AG20443 (cell line): Measurements from ENCODE around the gene MRPS33.
A peak's percentile ranks its signal among the peaks of the same experiment; 100 is the strongest.
"Not testable (repeated sequence)": the region's sequence is repeated elsewhere in the genome, so short reads cannot be mapped to it uniquely, and the experiment has no call there.

Experiments used
- DNase-seq: peaks from one replicate; pipeline ENCODE4 v3.0.0; 2012; ENCODE audit warnings: low spot score, mixed read lengths

Gene MRPS33

DNA sequence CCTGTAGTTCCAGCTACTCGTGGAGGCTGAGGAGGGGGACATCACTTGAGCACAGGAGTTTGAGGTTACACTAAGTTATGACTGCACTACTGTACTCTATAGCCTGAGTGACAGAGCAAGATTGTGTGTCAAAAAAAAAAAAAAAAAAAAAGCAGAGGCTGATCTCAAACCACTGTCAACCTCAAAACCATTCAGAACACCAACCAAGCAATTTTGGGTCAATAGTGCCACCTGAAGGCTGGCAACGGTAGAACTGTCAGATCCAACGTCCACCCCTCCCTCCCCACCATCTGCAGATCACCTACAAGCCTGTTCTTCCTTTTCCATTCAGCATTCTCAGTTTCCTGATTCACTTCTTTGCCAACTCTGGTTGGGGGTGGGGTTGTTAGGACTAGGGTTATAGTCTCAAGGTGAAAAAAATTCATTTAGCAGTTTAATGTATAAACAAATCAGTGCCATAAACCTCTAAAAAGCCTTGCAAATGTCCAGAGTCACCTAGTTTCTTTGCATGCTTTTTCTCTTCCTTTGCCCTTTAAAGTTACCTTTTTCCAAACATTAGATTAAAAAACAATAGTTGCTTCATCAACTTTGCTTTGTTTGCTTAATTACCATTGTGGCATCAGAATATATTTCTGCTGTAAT is 2.6 kb downstream of the MRPS33 start:
- peak; percentile 62 for DNase-seq

DNA sequence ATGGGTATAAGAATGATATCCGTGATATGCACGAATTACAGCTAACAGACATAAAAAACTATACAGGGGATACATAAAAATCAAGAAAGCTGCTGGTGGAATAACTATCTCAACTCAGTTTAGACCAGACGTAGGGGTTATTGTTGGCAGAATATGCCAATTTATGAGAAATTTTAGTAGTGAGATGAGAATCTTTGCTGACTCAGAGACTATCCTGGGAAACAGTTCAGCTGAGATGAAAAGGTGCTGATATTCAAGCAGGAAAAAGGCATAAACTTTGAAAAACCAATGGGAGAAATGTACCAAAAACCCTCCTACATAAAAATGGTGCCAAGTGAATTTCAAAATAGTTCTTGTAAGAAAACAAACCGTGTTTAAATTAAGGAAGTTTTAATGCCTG is 3.3 kb downstream of the MRPS33 start:
- DNase-seq: no peak

DNA sequence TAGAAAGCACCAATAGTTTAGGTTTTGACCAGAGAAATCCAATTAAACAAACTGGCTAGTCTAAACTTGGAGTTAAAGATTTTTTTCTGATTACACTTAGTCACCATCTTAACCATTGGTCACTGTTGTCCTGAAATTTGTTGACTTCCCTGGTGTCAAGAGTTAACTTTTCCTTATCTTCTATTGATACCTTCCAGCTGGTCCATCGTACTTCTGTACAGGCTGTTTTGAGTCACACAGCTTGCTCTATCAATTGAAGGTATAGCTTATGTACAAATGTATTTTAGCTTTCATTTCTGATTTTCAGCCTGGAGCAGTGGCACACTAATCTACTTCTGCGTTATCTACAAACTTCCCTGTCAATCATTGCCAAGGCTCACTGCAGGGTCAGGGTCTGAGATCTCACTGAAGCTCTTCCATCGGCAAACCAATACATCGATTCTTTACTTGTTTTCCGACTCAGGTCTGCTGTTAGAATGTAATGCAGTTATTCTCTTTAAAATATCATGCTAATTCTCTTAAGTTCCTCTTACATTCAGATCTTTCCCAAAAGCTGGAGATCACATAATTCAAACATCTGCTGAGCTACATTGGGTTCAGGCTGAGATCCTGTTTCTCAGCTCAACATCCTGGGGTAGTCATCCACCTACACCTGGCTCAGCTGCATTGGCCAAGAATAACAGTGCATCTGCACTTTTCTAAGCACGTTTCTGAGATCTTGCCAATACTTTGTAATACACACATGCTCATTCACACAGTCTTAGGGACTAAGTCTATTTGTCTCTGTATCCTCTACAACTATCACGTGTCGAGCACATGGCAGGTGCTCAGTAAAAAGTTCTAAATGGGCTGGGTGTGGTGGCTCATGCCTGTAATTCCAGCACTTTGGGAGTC is 11.3 kb downstream of the MRPS33 start:
- no peak for DNase-seq

DNA sequence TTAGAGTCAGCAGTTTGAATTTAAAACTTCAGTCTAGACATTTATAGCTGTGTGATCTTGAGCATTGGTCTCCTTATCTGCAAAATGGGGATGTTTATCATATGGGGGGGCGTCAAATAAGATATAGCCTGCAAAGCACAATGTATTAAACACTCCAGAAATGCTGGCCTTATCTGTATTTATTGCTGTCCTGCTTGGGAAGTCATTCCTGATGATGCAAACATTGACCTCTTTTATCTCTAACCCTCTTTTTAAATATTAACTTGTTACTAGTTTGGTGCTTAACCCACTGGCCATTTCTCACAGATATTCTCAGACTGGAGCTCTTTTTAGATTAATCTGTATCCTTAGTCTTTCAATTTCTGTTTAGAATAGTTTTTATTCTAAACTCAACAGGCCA is 13.2 kb downstream of the MRPS33 start:
- DNase-seq: no peak

DNA sequence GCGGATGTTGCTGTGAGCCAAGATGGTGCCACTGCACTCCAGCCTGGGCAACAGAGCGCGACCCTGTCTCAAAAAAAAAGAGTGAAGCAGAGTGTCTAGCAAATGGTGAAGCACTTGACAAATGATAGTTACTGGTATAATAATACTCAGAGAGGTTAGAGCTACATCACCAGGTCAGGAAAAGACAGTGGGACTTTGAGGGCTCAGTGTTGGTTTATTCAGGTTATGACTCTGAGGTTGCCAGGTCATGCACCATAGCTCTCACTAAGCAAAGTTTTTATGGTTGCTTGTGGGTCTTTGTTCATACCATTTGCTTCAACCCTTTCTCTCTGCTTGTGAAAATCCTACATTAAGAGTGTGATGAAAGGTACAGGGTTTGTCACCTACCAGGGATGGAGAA is 13.6 kb downstream of the MRPS33 start:
- no peak for DNase-seq

GRCh38 chr7:140998715-140999114 is 16.0 kb downstream of the MRPS33 start:
- DNase-seq: no peak

- DNase-seq: no peak
These were observed 22.3 kb downstream of the MRPS33 start for GRCh38 chr7:140992422-140992821.

DNA sequence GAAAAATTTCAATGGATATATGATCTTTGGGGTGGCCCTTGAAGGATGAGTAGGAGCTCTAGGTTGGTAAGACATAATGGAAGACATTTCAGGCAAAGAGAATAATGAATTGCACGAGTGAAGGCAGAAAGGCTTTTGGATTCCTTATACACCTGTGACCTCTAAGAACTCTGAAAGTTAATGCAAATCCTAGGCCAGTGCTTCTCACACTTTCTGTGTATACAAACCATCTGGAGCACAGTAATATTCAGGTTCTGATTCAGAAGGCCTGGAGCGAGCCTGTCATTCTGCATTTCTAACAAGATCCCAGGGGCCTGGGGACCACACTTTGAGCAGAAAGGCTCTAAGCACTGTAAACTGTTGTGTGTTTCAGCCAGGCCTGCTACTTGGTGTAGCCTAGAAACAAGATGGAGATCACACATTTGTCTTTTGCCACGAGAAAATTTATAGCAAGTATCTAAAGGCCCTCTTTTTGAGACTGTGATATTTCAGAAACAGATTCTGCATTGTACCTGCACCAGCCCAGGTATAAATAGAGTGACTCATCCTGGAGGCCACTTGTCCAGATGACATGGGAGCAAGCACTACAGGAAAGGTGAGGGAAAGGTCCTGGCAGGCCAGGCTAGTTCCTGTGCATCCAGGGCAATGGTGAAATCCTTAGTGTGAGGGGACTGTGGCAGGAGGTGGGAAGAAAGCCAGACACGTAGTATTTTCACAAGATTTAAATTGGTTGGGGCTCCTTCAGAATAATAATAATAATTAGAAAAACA is 24.4 kb downstream of the MRPS33 start:
- DNase-seq: no peak

- DNase-seq: no peak
These were observed 25.7 kb downstream of the MRPS33 start for GRCh38 chr7:140989068-140989467.

GRCh38 chr7:140983802-140984201 is 30.9 kb downstream of the MRPS33 start:
- no peak for DNase-seq

- DNase-seq: no peak
These were observed 32.2 kb downstream of the MRPS33 start for GRCh38 chr7:140982508-140982907.

GRCh38 chr7:140981951-140982350 is 32.8 kb downstream of the MRPS33 start:
- no peak for DNase-seq

- DNase-seq: no peak
These were observed 37.0 kb downstream of the MRPS33 start for GRCh38 chr7:140977741-140978140.

DNA sequence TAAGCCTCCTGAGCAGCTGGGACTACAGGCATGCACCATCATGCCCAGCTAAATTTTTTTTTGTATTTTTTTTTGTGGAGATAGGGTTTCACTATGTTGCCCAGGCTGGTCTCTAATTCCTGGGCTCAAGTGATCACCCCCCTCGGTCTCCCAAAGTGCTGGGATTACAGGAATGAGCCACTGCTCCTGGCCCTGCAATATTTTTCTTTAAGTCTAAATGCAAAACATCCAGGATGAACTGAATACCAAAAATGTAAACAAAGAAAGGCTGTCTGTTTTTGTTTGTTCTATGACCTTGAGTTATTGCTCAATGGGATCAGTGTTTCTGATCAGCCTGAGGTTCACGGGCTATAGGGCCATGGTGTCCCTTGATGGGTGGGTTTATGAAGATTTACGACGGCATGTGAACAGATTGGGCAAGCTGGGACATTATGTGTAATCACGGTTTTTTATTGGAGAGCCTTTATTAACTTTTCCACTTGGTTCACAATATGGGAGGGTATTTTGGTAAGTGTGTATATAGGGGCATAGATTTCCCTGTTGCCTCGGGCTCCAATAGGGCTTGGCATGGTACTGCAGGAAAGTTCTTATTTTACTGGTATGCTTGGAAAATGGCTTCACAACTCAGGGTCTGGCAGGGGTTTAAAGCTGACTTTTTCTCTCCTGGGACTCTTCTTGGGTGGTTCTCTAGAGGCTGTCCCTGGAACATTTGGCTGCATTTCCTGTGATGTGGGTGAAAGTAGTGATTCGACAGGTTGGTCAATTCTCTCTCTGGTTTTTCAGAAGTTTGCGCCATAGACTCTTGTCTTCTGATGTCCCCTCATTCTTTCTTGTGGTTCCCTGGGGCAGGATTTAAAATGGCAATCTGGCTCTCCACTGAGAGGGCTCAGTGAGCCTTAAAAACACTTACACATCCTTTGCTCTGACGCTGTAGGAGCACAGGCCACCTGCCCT is 41.6 kb downstream of the MRPS33 start:
- no peak for DNase-seq

DNA sequence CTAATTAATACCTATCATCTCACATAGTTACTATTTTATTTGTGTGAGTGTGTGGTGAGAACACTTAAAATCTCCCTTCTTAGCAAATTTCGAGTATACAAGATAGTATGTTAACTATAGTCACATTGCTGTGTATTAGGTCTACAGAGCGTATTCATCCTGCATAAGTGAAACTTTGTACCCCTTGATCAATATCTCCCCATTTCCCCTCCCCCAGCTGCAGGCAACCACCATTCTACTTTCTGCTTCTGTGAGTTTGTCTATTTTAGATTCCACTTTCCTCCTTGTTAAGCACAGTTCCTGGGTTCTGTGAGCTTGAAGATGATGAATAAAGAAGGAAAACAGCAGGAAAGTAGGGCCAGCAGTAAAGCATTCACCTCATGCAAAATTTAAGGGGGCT is 42.4 kb downstream of the MRPS33 start:
- DNase-seq: no peak

DNA sequence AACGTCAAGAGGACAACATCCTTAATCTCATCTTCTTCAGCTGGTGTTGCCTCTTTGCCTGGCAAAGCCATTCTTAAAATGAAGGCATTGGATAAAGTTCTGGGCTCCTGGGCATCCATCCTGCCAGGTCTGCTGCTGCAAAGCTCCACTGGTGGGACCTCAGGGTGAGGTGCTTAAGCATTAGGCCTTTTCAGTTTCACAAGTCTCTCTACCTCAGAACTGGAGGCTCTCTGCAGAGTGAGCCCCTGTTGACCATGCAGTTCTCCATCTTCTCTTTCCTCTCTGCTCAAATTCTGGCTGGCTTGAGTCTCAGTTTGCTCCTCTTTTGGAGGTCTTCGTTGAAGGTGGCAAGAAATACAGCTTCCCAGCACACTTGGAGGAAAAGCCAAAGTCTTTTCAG is 47.3 kb downstream of the MRPS33 start:
- DNase-seq: no peak

DNA sequence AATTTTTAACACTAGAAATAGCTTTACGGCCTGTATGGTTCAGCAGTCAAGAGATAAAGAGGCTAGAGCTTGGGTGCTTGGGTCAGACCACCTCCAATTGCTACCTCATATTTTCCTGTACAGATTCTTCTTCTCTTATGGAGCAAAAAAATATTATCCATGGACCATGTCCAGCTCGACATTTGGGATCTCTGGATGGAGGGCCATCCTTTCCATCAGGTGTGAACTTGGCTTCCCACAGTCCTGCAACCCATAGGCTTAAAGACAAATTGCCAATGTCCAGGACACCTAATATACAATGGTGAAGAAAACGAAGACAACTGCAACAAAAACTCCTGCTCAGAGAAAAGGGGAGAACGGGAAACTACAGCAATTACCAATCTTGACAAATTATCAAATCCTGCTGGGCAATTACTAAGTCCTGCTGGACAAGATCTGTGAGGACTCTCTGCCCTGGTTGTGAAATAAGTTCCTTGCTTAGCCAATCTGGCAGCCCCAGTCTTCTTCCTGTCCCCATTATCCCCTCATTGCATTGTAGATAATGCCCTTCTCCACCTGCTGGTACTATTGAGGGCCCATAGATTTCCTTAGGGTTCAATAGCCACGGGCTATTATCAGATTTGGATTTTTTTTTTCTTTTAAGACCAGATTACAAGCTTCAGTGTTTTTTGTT is 48.1 kb downstream of the MRPS33 start:
- no peak for DNase-seq

- no peak for DNase-seq
These were observed 53.6 kb downstream of the MRPS33 start for GRCh38 chr7:140961117-140961516.

- DNase-seq: not testable (repeated sequence)
These were observed 57.8 kb downstream of the MRPS33 start for GRCh38 chr7:140956997-140957396.
